Liver (tissue), 9 donors: ENCODE data around the gene KRTAP25-1. TPM values are rescaled to one million over a fixed set of nuclear protein-coding genes. Genes with fewer than 3 reads are reported as not detected.

Source experiments
- DNase-seq: peaks from one replicate; pipeline ENCODE4 v3.0.0-alpha.2; 2017; ENCODE audit warnings: low spot score
- H3K27ac ChIP-seq, 2 donors: one replicate each; pipeline ENCODE4 v1.7.0; 2013; ENCODE audit warnings: inconsistent platforms in 2 of 2, low read length in 2 of 2, control low read depth in 1 of 2, low read depth in 1 of 2, mild to moderate bottlenecking in 1 of 2
- H3K27me3 ChIP-seq, 4 donors: one replicate each; pipeline versions ENCODE4 v1.6.1 to v1.7.0; 2013; ENCODE audit warnings: low read length in 3 of 4, inconsistent platforms in 1 of 4, mild to moderate bottlenecking in 1 of 4, moderate library complexity in 1 of 4; ENCODE audit not compliant: control insufficient read depth in 4 of 4, insufficient read depth in 4 of 4
- H3K36me3 ChIP-seq, 4 donors: one replicate each; pipeline versions ENCODE4 v1.6.1 to v1.7.0; 2013; ENCODE audit warnings: low read length in 3 of 4, mild to moderate bottlenecking in 3 of 4, low read depth in 1 of 4, moderate library complexity in 1 of 4; ENCODE audit not compliant: control insufficient read depth in 4 of 4, insufficient read depth in 3 of 4
- H3K4me1 ChIP-seq, 4 donors: one replicate each; pipeline versions ENCODE4 v1.6.1 to v1.7.0; 2013; ENCODE audit warnings: low read length in 3 of 4, mild to moderate bottlenecking in 3 of 4, moderate library complexity in 1 of 4; ENCODE audit not compliant: control insufficient read depth in 4 of 4, insufficient read depth in 4 of 4
- H3K4me3 ChIP-seq, 3 donors: one replicate each; pipeline versions ENCODE4 v1.6.1 to v1.7.0; 2013; ENCODE audit warnings: low read length in 3 of 3, control low read depth in 1 of 3, low read depth in 1 of 3, mild to moderate bottlenecking in 1 of 3
- H3K9ac ChIP-seq, 2 donors: one replicate each; pipeline ENCODE4 v1.7.0; 2013; ENCODE audit warnings: low read length in 2 of 2, mild to moderate bottlenecking in 2 of 2, moderate library complexity in 2 of 2, control low read depth in 1 of 2, low read depth in 1 of 2
- H3K9me3 ChIP-seq, 4 donors: one replicate each; pipeline versions ENCODE4 v1.6.1 to v1.7.0; 2013; ENCODE audit warnings: low read length in 3 of 4; ENCODE audit not compliant: control insufficient read depth in 4 of 4
- ATF3 ChIP-seq: IDR thresholded peaks from 2 replicates; pipeline ENCODE4 v1.6.1; 2016; ENCODE audit warnings: antibody characterized with exemption
- EGR1 ChIP-seq, 2 donors: IDR thresholded peaks; 2 replicates each; pipeline ENCODE4 v1.6.1; 2016 to 2018; ENCODE audit warnings: antibody characterized with exemption in 2 of 2, low read depth in 2 of 2
- FOXA1 ChIP-seq: IDR thresholded peaks from 2 replicates; pipeline ENCODE4 v1.6.1; 2016; ENCODE audit warnings: antibody characterized with exemption
- FOXA2 ChIP-seq: IDR thresholded peaks from 2 replicates; pipeline ENCODE4 v1.6.1; 2016; ENCODE audit warnings: antibody characterized with exemption
- GABPA ChIP-seq, 2 donors: IDR thresholded peaks in 1 of 2; conservative IDR thresholded peaks in 1 of 2; 2 replicates each; pipeline ENCODE4 v1.6.1; 2016; ENCODE audit warnings: antibody characterized with exemption in 2 of 2, mild to moderate bottlenecking in 1 of 2, moderate library complexity in 1 of 2
- HNF4A ChIP-seq, 2 donors: conservative IDR thresholded peaks; 2 replicates each; pipeline ENCODE4 v1.6.1; 2016; ENCODE audit warnings: antibody characterized with exemption in 2 of 2, mild to moderate bottlenecking in 2 of 2
- HNF4G ChIP-seq: IDR thresholded peaks from 2 replicates; pipeline ENCODE4 v1.6.1; 2016; ENCODE audit warnings: antibody characterized with exemption
- JUND ChIP-seq, 2 donors: IDR thresholded peaks; 2 replicates each; pipeline ENCODE4 v1.6.1; 2016; ENCODE audit warnings: antibody characterized with exemption in 2 of 2
- MAX ChIP-seq: IDR thresholded peaks from 2 replicates; pipeline ENCODE4 v1.6.1; 2016; ENCODE audit warnings: antibody characterized with exemption
- NR2F2 ChIP-seq: IDR thresholded peaks from 2 replicates; pipeline ENCODE4 v1.6.1; 2016; ENCODE audit warnings: antibody characterized with exemption
- RAD21 ChIP-seq, 2 donors: IDR thresholded peaks; 2 replicates each; pipeline ENCODE4 v1.6.1; 2016; ENCODE audit warnings: antibody characterized with exemption in 2 of 2, mild to moderate bottlenecking in 2 of 2
- REST ChIP-seq: IDR thresholded peaks from 2 replicates; pipeline ENCODE4 v1.6.1; 2016; ENCODE audit warnings: antibody characterized with exemption, mild to moderate bottlenecking
- RXRA ChIP-seq, 2 donors: IDR thresholded peaks; 2 replicates each; pipeline ENCODE4 v1.6.1; 2017 to 2018; ENCODE audit warnings: antibody characterized with exemption in 2 of 2, mild to moderate bottlenecking in 1 of 2
- SP1 ChIP-seq: IDR thresholded peaks from 2 replicates; pipeline ENCODE4 v1.6.1; 2018; ENCODE audit warnings: antibody characterized with exemption, mild to moderate bottlenecking
- YY1 ChIP-seq: IDR thresholded peaks from 2 replicates; pipeline ENCODE4 v1.6.1; 2016; ENCODE audit warnings: antibody characterized with exemption, mild to moderate bottlenecking
- ZBTB33 ChIP-seq: IDR thresholded peaks from 2 replicates; pipeline ENCODE4 v1.6.1; 2016; ENCODE audit warnings: antibody characterized with exemption
- WGBS: extraction: QIAGEN DNeasy Blood & Tissue Kit; methylation state at CpG from one replicate; pipeline ENCODE4 v1.1.7; 2013; 5-methylcytosine and 5-hydroxymethylcytosine counted together
- polyA plus RNA-seq, 2 donors: library from polyadenylated mRNA; stranded (reverse) in 1 of 2; unstranded in 1 of 2; fragments of 200-250 nt in 1 of 2; fragments of >200 nt in 1 of 2; fragmentation: Nextera tagmentation in 1 of 2; extraction: Ambion mirVana in 1 of 2; gene quantifications; one replicate each; pipeline versions ENCODE4 v1.2.1 to v1.2.3, GENCODE V29; 2013 to 2015
- total RNA-seq, 2 donors: library from RNA; depleted of rRNA; stranded (reverse); fragments of >200 nt; gene quantifications; one replicate each; pipeline ENCODE4 v1.2.3, GENCODE V29; 2014
- donor health status: healthy.
- donor health status: healthy.
- donor health status: healthy.
- donor health status: healthy.
- donor health status: healthy.

Gene KRTAP25-1
- total and polyA plus RNA-seq, 4 donors = not detected

GRCh38 chr21:30306884-30307283 is 17.6 kb upstream of the KRTAP25-1 start:
- Histone ChIP-seq H3K9me3 (no peaks in the 10 kb centered on the region), H3K9ac (no peak overlapping the region), H3K4me1 (no peaks in the 10 kb centered on the region), H3K27me3 (no peaks in the 10 kb centered on the region), H3K4me3 (no peak overlapping the region), H3K27ac (no peak overlapping the region), H3K36me3 (no peaks in the 10 kb centered on the region)
- no peak for TF ChIP-seq EGR1 (IDR thresholded peaks at IDR 0.05; ENCODE audit: low read depth in 2 of 2)
- WGBS = 60% methylated on average over 2 of the region's 2 CpGs
- no peak for DNase-seq

GRCh38 chr21:30305136-30305535 is 15.8 kb upstream of the KRTAP25-1 start:
- DNase-seq = no peak
- Histone ChIP-seq H3K27me3 (no peaks in the 10 kb centered on the region), H3K27ac (no peak overlapping the region), H3K9ac (no peak overlapping the region), H3K4me3 (no peak overlapping the region), H3K36me3 (no peaks in the 10 kb centered on the region), H3K4me1 (no peaks in the 10 kb centered on the region), H3K9me3 (no peaks in the 10 kb centered on the region)
- 28% methylated on average over 1 of the region's 1 CpG for whole genome bisulfite sequencing
- TF ChIP-seq HNF4A (conservative IDR thresholded peaks at IDR 0.05) = no peak
- no peak for TF ChIP-seq RXRA (IDR thresholded peaks at IDR 0.05)
- TF ChIP-seq SP1 = no peak
- TF ChIP-seq REST = no peak
- TF ChIP-seq HNF4G = no peak
- TF ChIP-seq RAD21 (IDR thresholded peaks at IDR 0.05) = no peak
- no peak for TF ChIP-seq JUND (IDR thresholded peaks at IDR 0.05)
- TF ChIP-seq MAX = no peak
- no peak for TF ChIP-seq EGR1 (IDR thresholded peaks at IDR 0.05; ENCODE audit: low read depth in 2 of 2)
- TF ChIP-seq ATF3 = no peak

GRCh38 chr21:30282850-30283249 is 6.5 kb downstream of the KRTAP25-1 start, which contains the start of gene KRTAP24-1:
KRTAP24-1 (minus strand) TSS chr21:30282950; CDS start chr21:30282932, 18 bp downstream.
- no peak for DNase-seq
- Histone ChIP-seq H3K9ac (no peak within 1 kb of the TSS), H3K27ac (no peak within 1 kb of the TSS), H3K27me3 (peaks cover 0 to 2% (median 0%) of the 10 kb centered on the region in 4 donors), H3K4me1 (no peaks in the 10 kb centered on the region), H3K4me3 (no peak within 1 kb of the TSS), H3K36me3 (no peaks in the 10 kb centered on the region), H3K9me3 (peaks cover 0 to 4% (median 0%) of the 10 kb centered on the region in 4 donors)
- TF ChIP-seq SP1 = no peak
- TF ChIP-seq HNF4G = no peak
- no peak for TF ChIP-seq GABPA (IDR thresholded peaks at IDR 0.05 in 1 of 2, conservative IDR thresholded peaks at IDR 0.05 in 1 of 2)
- TF ChIP-seq ZBTB33 = no peak
- TF ChIP-seq HNF4A (conservative IDR thresholded peaks at IDR 0.05) = no peak
- TF ChIP-seq REST = no peak
- TF ChIP-seq ATF3 = no peak
- no peak for TF ChIP-seq FOXA2
- no peak for TF ChIP-seq NR2F2
- TF ChIP-seq MAX = no peak
- TF ChIP-seq FOXA1 = no peak
- no peak for TF ChIP-seq YY1
- TF ChIP-seq EGR1 (IDR thresholded peaks at IDR 0.05; ENCODE audit: low read depth in 2 of 2) = no peak
- 43% methylated on average over 3 of the region's 3 CpGs for WGBS
